ENCODE results near the gene KLHDC7B. TPM values are rescaled to one million over a fixed set of nuclear protein-coding genes. Genes with fewer than 3 reads are reported as not detected.
A peak's percentile ranks its signal among the peaks of the same experiment; 100 is the strongest.

KLHDC7B gene
- total RNA-seq, 1 donor from 2014 or later = not detected

DNA sequence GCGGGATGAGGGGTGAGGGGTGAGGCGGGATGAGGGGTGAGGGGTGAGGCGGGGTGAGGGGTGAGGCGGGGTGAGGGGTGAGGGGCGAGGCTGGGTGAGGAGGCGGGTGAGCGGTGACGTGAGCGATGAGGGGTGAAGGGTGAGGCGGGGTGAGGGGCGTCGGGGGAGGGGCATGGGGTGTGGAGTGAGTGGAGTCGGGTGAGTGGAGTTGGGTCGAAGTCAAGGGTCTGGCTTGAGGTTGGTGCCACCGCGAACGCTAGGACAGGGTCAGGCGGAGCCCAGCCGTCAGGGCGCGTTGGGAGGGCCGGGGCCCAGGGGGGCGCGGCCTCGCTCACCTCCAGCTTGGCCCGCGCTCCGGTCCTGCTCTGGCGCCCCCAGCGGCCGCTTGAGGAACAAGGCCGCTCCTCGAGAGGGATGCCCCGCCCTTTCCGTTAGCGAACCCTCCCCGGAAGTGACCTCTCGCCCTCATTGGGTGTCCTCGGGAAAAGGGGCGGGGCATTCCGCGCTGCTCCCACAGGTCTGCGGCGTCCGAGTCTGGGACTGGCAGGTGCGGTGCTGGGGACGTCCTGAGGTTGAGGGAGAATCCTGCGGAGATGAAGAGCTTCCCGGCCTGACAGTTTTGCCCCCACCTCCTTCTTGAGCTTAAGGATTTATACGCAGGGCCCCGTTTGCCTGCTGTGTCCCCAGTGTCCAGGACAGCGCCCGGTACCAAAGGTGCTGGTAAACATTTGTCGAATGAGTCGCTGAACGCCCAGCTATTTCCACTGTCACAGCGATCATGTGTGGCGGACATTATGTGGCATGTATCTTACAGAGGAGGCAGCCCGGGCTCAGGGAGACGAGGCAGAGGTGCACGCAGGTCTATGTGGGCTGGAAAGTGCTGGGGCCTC is 17.1 kb downstream of the KLHDC7B start, which contains the start of gene SYCE3:
Gene SYCE3 (minus strand): TSS at position 397 of the 890 bp plus-strand sequence. CDS start 6,514 bp downstream, outside the sequence.
- DNase-seq (peak; percentile 98), ATAC-seq (ENCODE audit: poor library complexity) (peak; percentile 96)
- intact Hi-C loops (cut with DNase I) = no loop called here

DNA sequence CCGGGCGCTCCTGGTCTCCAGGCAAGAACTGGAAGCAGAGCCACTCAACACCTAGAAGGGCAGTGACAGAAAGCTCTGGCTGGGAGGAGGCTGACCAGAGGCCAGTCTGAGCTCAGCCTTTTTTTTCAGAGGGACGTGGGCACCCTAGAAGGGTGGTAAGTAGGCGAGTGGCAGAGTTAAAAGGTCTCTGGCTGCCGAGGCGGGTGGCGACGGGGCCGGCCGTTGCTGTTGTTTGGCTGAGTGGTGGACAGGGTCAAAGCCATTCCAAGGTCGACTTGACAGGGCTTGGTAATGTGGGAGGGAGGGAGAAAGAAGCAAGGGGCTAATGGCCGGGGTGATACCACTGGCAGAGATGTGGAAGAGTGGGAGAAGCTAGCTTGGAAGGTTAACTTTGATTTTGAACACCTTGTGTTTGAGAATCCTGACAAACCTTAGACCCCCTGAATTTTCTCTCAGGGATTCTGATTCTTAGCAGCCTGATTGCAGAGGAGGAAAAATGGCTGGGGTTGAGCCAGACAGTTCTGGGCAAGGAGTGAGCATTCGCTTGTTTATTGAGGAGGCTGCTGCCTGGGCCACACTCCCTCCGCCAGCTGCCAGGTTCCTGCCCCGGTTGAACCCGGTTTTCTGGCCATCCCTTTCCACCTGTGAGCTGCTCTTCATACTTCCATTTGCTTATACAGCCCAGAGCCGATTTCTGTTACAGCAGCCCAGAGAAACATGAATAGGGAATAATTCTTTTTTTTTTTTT is 17.9 kb downstream of the KLHDC7B start:
- intact Hi-C loops (cut with DNase I) = no loop called here
- peak; percentile 43 for ATAC-seq (ENCODE audit: poor library complexity)
- DNase-seq = peak; percentile 55

DNA sequence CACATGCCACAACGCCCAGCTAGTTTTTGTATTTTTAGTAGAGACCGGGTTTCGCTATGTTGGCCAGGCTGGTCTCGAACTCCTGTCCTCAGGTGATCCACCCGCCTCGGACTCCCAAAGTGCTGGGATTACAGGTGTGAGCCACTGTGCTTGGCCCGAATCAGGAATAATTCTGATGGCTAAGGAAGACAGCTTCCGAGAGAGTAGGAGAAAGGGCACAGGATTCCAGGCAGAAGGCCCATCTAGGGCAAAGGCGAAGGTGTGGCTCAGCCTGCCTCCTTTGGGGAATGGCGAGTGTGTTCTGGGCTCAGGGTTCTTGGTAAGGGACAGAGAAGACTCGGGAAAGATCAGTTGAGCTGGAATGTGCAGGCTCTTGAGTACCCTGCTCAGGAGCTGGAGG is 18.6 kb downstream of the KLHDC7B start:
- ATAC-seq (ENCODE audit: poor library complexity) (no peak), DNase-seq (no peak)
- intact Hi-C loops (cut with DNase I) = no loop called here

DNA sequence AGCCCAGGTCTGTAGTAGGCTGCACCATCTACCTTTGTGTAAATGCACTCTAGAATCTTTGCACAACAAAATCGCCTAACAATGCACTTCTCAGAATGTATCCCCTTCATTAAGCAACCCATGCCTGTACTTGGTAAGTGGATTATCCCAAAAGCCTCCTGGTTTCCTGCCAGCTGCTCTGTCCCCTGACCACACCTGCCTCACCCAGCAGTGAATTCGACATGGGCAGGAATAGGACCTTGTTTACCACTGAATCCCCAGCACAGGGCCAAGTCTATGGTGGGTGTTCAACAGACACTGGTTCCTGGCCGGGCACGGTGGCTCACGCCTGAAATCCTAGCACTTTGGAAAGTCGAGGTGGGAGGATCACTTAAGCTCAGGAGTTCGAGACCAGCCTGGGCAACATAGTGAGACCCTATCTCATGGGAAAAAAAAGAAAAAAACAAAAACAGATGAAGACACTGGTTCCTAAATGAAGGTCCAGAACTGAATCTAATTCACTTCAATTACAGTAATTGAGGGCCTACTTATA is 22.1 kb downstream of the KLHDC7B start:
- DNase-seq (no peak), ATAC-seq (ENCODE audit: poor library complexity) (no peak)
- intact Hi-C loops (cut with DNase I) = no loop called here

DNA sequence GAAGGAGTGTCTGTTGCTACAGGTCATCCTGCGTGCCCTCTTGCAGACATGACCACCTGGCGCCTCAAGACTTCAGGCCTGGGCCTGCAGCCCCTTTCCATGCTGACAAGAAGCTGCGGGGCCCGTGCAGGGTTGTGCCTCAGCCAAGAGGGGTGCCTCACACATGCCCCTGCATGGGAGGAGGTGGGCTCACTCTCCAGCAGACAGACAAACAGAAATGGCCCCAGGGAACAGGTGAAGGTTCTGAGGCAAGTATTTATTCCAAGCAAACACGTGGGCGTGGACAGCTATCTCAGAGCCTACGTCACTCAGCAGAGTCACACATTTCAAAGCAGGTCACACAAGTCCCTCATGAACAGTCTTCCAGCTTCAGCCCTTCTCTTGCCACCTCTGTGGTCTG is 22.9 kb downstream of the KLHDC7B start:
- intact Hi-C loops (cut with DNase I) = no loop called here
- no peak for DNase-seq
- ATAC-seq (ENCODE audit: poor library complexity) = no peak

DNA sequence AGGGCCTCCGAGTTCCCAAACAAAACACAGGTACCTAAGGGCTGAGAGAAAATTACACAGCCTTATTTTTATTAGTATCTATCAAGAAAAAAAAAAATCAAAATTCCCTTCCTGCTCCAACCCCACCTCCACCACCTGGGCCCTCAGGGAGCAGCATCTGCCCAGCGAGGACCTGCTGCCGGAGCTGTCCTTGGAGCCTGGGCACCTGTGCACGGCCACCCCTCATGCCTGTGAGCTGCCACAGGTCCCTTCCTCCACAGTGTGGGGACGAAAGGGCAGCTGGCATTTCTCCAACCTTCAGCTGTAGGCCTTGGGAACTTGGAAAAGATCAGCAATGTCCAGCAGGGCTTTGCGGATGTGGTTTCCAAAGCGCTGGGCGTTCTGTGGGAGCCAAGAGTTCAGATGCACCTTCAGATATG is 23.4 kb downstream of the KLHDC7B start:
- ATAC-seq (ENCODE audit: poor library complexity) (no peak), DNase-seq (no peak)
- intact Hi-C loops (cut with DNase I) = no loop called here

DNA sequence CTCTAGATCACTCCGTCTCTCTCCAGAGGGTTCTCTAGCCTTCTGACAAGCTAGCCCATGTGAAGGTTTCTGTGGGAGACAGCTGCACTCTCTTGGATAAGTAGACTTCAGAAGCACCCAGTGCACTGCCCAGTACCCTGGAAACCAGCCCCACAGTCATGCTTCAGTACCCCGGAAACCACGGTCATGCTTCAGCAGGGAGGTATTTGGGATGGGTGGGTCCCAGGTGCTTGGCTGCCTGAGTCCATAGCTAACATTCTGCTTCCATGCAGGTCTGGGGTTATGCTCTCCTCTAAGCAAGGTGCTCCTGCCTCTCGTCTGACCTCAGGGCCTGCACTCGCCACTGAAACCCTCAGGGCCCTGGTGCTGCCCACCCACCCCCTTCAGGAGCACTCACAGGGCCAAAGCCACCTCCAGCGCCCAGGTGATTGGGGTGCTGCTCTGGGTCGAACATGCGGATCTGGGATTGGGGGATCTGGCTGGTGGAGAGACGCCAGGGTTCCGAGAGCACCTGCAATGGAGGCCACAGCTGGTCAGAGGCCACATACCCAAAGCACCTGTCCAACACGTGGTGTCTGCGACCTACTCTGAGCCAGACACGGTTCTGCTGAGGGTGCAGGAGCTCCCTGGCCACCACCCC is 24.3 kb downstream of the KLHDC7B start:
- intact Hi-C loops (cut with DNase I) = no loop called here
- DNase-seq = no peak
- ATAC-seq (ENCODE audit: poor library complexity) = no peak

DNA sequence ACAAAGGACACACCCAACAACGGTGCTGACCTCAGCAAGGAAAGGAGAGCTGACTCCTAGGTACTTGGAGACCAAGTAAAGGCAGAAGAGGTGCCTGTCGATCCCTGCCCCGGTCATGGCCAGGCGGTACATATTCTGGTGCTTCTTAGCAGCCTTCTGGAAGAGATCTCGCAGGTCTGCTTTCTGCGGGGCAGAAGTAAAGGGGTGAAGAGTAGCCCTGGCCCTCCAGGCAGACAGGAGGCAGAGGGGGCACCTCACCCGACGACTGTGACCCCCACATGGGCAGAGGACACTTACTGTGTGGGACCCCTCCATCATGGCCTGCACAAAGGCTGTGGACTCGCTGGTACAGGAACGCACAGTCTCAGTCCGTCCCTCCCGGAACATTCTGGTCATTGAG is 25.2 kb downstream of the KLHDC7B start:
- intact Hi-C loops (cut with DNase I) = no loop called here
- no peak for ATAC-seq (ENCODE audit: poor library complexity)

DNA sequence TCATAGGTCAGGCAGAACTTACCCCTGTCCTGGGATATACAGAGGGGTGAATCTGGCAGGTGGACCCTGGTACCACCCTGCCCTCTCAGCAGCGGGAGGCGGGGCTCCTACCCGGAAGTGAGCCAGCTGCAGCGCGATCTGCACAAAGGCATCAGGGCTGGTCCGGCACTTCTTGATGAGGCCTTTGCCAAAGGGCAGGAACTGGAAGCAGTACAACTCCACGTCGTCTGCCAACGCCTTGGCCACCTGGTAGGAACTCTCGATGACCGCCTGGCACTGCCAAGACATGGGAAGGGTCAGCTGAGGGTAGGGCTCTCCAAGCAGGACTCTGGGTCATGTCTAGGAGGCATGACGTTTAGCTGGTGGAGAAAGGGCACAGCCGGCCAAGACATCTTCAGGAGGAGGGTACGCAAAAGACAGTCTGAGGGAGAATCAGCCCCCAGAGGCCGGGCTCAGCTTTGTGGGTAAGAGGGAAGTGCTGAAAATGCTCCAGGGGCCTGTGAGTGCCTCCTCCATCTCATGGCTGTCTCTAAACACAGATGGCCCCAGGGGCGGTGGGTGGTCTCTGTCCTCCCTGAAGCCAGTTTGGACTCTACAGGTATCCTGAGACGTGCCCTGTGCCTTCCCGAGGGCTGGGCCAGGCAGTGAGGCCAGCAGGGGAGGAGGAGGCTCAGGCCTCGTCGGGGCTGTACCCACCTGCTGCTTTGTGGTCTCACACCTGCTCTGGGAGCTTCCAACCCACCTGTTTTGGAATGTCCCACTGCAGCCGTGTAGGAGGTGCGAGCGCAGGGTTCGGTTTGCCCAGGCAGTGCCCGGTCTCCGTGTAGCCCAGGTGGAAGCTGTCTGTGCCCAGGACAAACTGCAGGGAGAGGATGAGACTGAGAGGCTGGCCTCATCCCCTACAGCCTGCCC is 25.8 kb downstream of the KLHDC7B start:
- ATAC-seq (ENCODE audit: poor library complexity) (peak; percentile 38), DNase-seq (no peak)
- intact Hi-C loops (cut with DNase I) = no loop called here

More for the DNA sequence above, 25.2 kb downstream of the KLHDC7B start:
- DNase-seq = no peak

DNA sequence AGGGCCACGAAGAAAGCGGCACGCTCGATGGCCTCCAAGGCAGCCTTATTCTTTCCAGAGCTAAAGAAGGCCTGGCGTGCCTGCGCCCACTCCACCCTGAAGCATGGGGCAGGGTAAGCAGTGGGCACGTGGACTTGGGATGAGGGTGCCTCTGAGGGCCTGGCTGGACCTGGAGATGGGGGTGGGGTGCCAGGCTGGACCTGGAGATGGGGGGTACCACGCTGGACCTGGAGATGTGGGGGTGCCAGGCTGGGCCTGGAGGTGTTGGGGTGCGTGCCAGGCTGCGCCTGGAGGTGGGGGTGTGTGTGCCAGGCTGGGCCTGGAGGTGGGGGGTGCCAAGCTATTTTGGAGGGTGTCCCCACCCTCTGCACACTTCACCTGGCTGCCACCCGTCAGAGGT is 27.3 kb downstream of the KLHDC7B start:
- intact Hi-C loops (cut with DNase I) = no loop called here

DNA sequence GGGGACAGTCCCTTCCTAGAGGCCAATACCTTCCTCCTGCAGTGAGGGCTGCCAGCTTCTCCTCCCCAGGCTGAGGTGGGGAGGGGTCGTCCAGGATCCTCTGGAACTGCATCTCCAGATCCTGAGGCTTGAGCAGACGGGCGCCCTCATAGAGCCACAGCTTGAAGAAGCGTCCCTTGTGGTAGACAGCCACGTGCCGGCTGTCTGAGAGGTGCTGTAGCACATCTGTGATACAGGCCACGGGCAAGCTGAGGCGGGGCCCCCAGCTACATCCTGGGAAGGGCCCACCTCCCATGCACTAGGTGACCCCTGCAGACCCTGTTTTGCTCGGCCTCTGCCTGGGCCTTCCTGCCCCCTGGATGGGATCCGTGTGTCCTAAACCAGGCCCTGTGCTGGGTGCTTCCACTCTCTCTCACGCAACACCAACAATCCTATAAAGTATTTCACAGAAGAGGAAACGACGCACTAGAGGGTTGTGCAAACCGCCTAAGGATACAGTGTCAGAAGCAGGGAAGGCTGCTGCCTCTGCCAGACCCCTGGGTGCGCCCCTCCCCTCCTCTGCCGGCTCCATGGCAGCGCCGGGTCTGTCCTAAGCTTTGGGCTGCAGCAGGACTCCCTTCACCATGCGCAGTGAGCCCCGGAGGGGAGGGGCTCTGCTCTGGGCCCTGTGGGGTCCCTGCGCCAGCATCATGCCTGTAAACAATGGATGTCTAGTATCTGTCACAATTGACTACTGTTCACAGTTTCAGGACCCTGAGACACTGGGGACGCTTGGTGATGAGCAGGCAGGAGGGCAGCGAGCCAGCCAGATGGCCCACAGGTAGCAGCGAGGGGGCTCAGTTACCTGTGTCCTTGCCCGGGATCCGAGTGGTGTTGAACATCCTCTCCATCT is 28.0 kb downstream of the KLHDC7B start:
- ATAC-seq (ENCODE audit: poor library complexity) (no peak), DNase-seq (peak; percentile 26)
- intact Hi-C loops (cut with DNase I) = no loop called here

More for the DNA sequence above, 27.3 kb downstream of the KLHDC7B start:
- ATAC-seq (ENCODE audit: poor library complexity) (no peak), DNase-seq (peak; percentile 27)

DNA sequence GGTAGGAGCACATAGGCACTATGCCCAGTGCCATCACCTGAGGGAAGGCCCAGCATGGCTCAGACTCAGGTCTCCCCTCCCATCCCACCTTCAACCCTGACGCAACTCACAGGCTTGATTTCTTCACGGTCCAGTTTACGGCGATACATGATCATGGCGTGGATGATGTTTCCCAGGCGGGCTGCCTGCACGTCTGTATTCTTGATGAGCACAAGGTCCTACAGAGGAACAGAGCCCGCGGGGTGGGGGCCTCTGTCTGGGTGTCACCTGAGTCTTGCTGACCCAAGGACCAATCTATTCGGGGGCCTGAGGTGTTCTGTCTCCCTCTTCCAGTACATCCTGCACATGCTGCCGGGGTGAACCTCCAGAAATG is 28.7 kb downstream of the KLHDC7B start:
- intact Hi-C loops (cut with DNase I) = no loop called here

DNA sequence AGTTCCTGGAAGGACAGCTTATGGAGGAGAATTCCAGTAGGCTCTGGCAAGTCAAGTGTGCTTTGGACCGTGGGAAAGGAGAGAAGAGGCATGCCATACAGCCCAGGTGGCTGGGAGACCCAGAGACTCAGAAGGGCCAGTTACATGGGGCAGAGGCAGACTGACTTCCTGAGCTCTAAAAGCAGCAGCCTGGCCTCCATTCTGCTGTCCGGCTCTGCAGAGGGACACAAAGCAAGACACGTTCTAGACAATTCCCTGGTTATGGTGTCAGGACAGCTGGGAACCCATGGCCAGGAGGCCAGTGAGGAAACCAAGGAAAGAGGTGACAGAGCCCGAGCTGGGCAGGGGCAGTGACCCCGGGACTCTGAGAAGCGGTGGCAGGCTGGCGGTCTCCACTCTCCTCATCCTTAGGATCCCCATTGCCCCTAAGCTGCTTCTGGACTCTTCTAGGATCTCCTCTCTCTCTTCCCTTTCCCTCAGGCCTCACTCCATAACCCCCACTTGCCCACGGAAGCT is 29.8 kb downstream of the KLHDC7B start:
- DNase-seq (peak; percentile 24), ATAC-seq (ENCODE audit: poor library complexity) (no peak)
- intact Hi-C loops (cut with DNase I) = loop anchor here (5.0 kb wide), 1 partner anchor 47 kb away; no protein-coding TSS in a partner anchor

More for the DNA sequence above, 28.7 kb downstream of the KLHDC7B start:
- no peak for ATAC-seq (ENCODE audit: poor library complexity)
- peak; percentile 35 for DNase-seq

DNA sequence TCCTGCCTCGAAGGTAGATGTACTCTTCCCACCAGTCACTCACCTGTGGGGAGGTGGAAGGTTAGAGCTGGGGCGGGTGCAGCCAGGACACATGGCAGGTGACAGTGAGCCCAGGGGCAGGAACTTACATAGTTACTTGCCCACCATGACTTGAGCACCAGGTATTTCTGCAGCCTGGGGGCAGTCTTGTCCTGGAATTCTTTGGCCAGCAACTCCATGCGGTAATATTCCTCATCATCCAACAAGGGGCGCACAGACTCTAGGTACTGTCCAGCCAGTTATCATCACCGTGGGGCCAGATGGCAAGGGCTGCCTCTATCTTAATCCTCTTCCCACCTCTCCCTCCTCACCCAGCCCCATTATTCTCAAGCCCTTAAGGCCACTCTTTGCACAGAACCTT is 30.4 kb downstream of the KLHDC7B start:
- peak; percentile 37 for DNase-seq
- intact Hi-C loops (cut with DNase I) = loop anchor here (5.0 kb wide), 1 partner anchor 46 kb away; no protein-coding TSS in a partner anchor
- ATAC-seq (ENCODE audit: poor library complexity) = peak; percentile 6

DNA sequence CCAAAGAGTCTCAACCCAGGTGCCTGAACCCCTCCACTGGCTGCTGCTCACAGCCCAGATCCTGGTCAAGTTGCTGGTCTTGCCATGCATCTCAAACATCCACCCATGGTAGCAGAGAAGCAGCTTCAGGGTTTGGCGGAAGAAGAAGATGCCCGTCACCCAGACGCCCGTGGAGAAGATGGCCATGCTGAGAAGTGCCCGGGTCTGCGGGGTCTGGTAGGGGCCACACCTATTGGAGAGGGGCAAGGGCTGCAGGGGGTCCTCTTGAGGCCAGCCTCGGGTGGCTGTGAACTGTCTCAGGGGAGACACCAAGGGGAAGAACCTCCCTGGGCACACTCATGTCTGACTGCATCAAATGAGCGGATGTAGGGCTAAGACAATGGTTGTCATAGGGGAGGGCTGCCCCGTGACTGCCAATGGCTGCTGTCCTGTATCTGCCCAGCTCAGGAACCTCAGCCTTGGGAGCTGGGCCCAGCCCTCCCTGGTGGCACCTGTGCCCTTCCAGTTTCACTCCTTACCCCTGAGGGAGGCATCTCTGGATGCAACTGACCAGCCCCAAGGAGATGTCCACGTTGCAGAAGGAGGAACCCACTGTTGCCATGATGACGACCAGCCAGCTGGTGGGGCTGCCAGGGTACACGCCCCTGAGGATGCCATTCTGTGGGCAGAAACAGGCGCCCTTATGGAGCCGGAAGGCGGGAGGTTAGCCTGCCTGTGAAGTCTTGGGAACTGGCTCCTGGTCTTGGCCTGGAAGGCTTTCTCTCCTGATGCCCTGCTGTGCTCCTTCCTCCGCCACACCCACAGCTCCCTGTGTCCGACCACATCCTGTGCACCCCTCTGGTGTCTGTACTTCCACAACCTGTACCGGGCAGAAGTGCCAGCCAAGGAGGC is 31.4 kb downstream of the KLHDC7B start:
- intact Hi-C loops (cut with DNase I) = loop anchor here (5.0 kb wide), 1 partner anchor 45 kb away; no protein-coding TSS in a partner anchor
- ATAC-seq (ENCODE audit: poor library complexity) = no peak
- DNase-seq = peak; percentile 41

DNA sequence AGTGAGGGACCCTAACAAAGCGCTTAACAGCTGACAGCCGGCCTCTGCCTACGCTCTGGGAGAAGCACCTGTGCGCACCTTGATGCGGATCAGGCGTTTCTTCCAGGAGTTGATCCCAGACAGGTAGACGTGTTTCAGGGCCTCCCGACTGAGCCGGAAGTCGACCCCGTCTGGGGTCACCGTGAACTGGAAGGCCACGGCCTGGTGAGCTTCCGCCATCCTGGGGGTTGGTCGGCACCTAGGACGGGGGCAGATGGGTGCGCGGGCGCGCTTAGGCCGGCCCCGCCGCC is 31.9 kb downstream of the KLHDC7B start:
- DNase-seq = no peak
- no peak for ATAC-seq (ENCODE audit: poor library complexity)
- intact Hi-C loops (cut with DNase I) = loop anchor here (5.0 kb wide), 1 partner anchor 45 kb away; no protein-coding TSS in a partner anchor
